ENCODE data around the gene ARRDC3. TPM values are rescaled to one million over a fixed set of nuclear protein-coding genes. Genes with fewer than 3 reads are reported as not detected.
A peak's percentile ranks its signal among the peaks of the same experiment; 100 is the strongest.

Gene ARRDC3
- total and polyA plus RNA-seq, 9 of the 15 experiments (the other 6 are each of a cell fraction or from before 2014, with no cell fraction given), result 15.3 to 58.1 (median 39.4) TPM

- TF ChIP-seq ZNF778 (CRISPR knock-in tag; IDR thresholded peaks at IDR 0.05) (no peak), CC2D1A (IDR thresholded peaks at IDR 0.05) (no peak), BMI1 (IDR thresholded peaks at IDR 0.05; ENCODE audit: low read length) (no peak), HEY1 (CRISPR knock-in tag; IDR thresholded peaks at IDR 0.05; ENCODE audit: borderline replicate concordance) (0 out of 2 replicates have a peak, but pooled peaks have one; percentile 76), ZNF561 (CRISPR knock-in tag; conservative IDR thresholded peaks at IDR 0.05) (no peak), JUND (IDR thresholded peaks at IDR 0.05; ENCODE audit: borderline replicate concordance, low read depth, low read length) (no peak), JUND (tag; IDR thresholded peaks at IDR 0.05; ENCODE audit: borderline replicate concordance, low read depth, low read length) (0 out of 3 replicates have a peak, but pooled peaks have one; percentile 11), CHD1 (IDR thresholded peaks at IDR 0.05; ENCODE audit: low read length) (no peak), BRD9 (IDR thresholded peaks at IDR 0.05; ENCODE audit: low read depth, partially characterized antibody) (peak; percentile 7), RAD21 (CRISPR knock-in tag; conservative IDR thresholded peaks at IDR 0.05 in 1 of 2, IDR thresholded peaks at IDR 0.05 in 1 of 2) (no peak), CBX8 (IDR thresholded peaks at IDR 0.05; ENCODE audit: borderline replicate concordance, extremely low read depth, low read depth, low read length, poor library complexity, severe bottlenecking) (no peak), NELFE (IDR thresholded peaks at IDR 0.05; ENCODE audit: insufficient read depth, insufficient read length) (no peak), SNRNP70 (optimal IDR thresholded peaks at IDR 0.05; ENCODE audit: low read depth, low read length) (no peak), ARHGAP35 (IDR thresholded peaks at IDR 0.05; ENCODE audit: partially characterized antibody) (no peak), NBN (IDR thresholded peaks at IDR 0.05; ENCODE audit: low read depth) (0 out of 2 replicates have a peak, but pooled peaks have one; percentile 20), POLR2H (tag; IDR thresholded peaks at IDR 0.05; ENCODE audit: low read depth) (peak; percentile 55), ZNF551 (CRISPR knock-in tag; IDR thresholded peaks at IDR 0.05) (no peak), ZZZ3 (IDR thresholded peaks at IDR 0.05) (no peak), THAP12 (CRISPR knock-in tag; IDR thresholded peaks at IDR 0.05) (no peak), ZNF41 (CRISPR knock-in tag; conservative IDR thresholded peaks at IDR 0.05) (0 out of 2 replicates have a peak, but pooled peaks have one; percentile 11), NRF1 (conservative IDR thresholded peaks at IDR 0.05 in 1 of 2, IDR thresholded peaks at IDR 0.05 in 1 of 2) (no peak), ZBTB1 (CRISPR knock-in tag; IDR thresholded peaks at IDR 0.05; ENCODE audit: borderline replicate concordance, low read depth) (no peak), PML (IDR thresholded peaks at IDR 0.05; ENCODE audit: low read length) (no peak), SRSF1 (IDR thresholded peaks at IDR 0.05; ENCODE audit: low read depth, low read length) (no peak), ELK3 (CRISPR knock-in tag; IDR thresholded peaks at IDR 0.05) (0 out of 2 replicates have a peak, but pooled peaks have one; percentile 47)
- TF ChIP-seq, protein P1, sequence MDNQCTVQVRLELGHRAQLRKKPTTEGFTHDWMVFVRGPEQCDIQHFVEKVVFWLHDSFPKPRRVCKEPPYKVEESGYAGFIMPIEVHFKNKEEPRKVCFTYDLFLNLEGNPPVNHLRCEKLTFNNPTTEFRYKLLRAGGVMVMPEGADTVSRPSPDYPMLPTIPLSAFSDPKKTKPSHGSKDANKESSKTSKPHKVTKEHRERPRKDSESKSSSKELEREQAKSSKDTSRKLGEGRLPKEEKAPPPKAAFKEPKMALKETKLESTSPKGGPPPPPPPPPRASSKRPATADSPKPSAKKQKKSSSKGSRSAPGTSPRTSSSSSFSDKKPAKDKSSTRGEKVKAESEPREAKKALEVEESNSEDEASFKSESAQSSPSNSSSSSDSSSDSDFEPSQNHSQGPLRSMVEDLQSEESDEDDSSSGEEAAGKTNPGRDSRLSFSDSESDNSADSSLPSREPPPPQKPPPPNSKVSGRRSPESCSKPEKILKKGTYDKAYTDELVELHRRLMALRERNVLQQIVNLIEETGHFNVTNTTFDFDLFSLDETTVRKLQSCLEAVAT (IDR thresholded peaks at IDR 0.05), result peak; percentile 97 to 99
These were observed 1.8 kb downstream of the ARRDC3 start (continued) for GRCh38 chr5:91381239-91381773.
